Measurements from ENCODE around the gene JDP2.
"Not testable (repeated sequence)": the region's sequence is repeated elsewhere in the genome, so short reads cannot be mapped to it uniquely, and the experiment has no call there.

JDP2 gene, protein sequence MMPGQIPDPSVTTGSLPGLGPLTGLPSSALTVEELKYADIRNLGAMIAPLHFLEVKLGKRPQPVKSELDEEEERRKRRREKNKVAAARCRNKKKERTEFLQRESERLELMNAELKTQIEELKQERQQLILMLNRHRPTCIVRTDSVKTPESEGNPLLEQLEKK

GRCh38 chr14:75427482-75428229 lies at the start of gene JDP2:
Gene JDP2 (plus strand): TSS chr14:75428022. CDS start chr14:75437921, 9,899 bp downstream.
- no peak for TF ChIP-seq CTCF (conservative IDR thresholded peaks at IDR 0.05; ENCODE audit: low read depth, low read length)
- H3K4me3 ChIP-seq (ENCODE audit: low read depth, low read length), result peak within 1 kb of the TSS; percentile 74
- DNase-seq (ENCODE audit: low read depth), result peak; percentile 79

GRCh38 chr14:75379246-75379929 lies 48.4 kb upstream of the JDP2 start:
- TF ChIP-seq CTCF (conservative IDR thresholded peaks at IDR 0.05; ENCODE audit: low read depth, low read length), result no peak
- no peak overlapping the region for H3K4me3 ChIP-seq (ENCODE audit: low read depth, low read length)
- DNase-seq (ENCODE audit: low read depth), result no peak

DNA sequence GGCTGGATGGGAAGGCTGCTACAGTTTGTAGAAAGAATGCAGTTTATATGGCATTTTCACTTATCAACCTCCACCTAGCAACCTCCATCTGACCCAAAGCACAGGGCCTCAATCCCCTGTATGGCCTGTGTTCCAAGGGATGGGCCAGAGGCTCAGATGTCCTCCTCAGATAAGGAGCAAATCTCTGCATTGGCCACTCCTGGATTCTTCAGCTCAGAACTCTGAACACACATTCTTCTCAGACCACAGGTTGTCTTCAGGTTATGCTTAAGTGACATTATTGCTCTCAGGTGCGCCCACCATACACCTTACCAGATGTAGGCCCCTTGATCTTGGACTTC lies 47.9 kb upstream of the JDP2 start:
- TF ChIP-seq CTCF (conservative IDR thresholded peaks at IDR 0.05; ENCODE audit: low read depth, low read length), result no peak
- no peak for DNase-seq (ENCODE audit: low read depth)
- no peak overlapping the region for H3K4me3 ChIP-seq (ENCODE audit: low read depth, low read length)

GRCh38 chr14:75380656-75381055 lies 47.2 kb upstream of the JDP2 start:
- no peak for TF ChIP-seq CTCF (conservative IDR thresholded peaks at IDR 0.05; ENCODE audit: low read depth, low read length)
- no peak for DNase-seq (ENCODE audit: low read depth)
- H3K4me3 ChIP-seq (ENCODE audit: low read depth, low read length), result no peak overlapping the region

DNA sequence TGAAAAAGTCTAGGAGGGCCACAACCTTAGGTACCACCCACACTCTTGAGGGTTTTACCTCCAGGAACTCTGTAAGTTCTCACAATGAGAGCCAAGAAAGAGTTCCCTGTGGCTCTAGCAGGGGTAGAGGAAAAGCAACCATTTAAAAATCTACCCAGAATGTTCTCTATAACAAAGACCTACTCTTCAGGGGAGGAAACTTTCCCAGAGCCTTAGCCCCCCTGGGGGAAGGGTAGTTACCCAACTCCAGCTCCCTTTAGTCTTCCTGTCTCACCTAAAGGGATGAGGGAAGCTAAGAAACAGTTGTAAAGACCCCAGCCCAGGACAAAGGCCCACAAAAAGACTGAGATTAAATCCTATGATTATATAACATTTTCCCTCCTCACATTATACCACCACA lies 46.2 kb upstream of the JDP2 start:
- no peak overlapping the region for H3K4me3 ChIP-seq (ENCODE audit: low read depth, low read length)
- DNase-seq (ENCODE audit: low read depth), result no peak
- TF ChIP-seq CTCF (conservative IDR thresholded peaks at IDR 0.05; ENCODE audit: low read depth, low read length), result no peak

DNA sequence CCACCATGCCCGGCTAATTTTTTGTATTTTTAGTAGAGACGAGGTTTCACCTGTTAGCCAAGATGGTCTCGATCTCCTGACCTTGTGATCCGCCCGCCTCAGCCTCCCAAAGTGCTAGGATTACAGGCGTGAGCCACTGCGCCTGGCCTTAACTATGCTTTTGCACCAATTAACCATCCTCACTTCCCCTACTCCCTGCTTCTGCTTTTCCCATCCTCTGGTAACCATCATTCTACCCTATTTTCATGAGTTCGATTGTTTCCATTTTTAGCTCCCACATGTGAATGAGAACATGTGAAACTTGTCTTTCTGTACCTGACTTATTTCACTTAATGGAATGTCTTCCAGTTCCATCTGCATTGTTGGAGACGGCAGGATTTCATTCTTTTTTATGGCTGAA lies 44.6 kb upstream of the JDP2 start:
- H3K4me3 ChIP-seq (ENCODE audit: low read depth, low read length); DNase-seq (ENCODE audit: low read depth): not testable (repeated sequence)

- DNase-seq (ENCODE audit: low read depth), result no peak
- no peak for TF ChIP-seq CTCF (conservative IDR thresholded peaks at IDR 0.05; ENCODE audit: low read depth, low read length)
Observed at GRCh38 chr14:75383721-75384120, 44.1 kb upstream of the JDP2 start.

More at GRCh38 chr14:75383721-75384120, 44.1 kb upstream of the JDP2 start:
- no peak overlapping the region for H3K4me3 ChIP-seq (ENCODE audit: low read depth, low read length)

Measured in choroid plexus epithelial cell (primary cell).